ENCODE data around the gene GRAMD1B.

The GRAMD1B gene

DNA sequence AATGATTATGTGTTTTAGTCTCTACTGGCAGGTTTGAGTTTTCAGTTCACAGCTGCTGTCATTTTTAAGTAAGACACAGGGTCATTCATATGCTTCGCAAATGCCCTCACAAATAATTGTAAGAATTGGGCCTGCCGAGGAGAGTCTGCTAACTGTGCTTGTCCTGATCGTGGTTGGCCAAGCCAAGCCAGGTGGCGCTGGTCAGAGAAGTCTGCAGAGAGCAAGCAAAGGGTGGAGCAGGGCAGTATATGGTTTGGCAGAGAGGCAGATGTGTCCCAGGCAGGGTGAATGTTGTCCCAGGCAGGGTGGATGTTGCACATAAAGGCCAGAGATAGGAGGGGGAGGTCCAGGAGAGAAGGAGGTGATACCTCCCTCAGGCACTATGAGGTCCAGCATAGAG is 171.7 kb downstream of the GRAMD1B start:
- TF ChIP-seq, protein P1, sequence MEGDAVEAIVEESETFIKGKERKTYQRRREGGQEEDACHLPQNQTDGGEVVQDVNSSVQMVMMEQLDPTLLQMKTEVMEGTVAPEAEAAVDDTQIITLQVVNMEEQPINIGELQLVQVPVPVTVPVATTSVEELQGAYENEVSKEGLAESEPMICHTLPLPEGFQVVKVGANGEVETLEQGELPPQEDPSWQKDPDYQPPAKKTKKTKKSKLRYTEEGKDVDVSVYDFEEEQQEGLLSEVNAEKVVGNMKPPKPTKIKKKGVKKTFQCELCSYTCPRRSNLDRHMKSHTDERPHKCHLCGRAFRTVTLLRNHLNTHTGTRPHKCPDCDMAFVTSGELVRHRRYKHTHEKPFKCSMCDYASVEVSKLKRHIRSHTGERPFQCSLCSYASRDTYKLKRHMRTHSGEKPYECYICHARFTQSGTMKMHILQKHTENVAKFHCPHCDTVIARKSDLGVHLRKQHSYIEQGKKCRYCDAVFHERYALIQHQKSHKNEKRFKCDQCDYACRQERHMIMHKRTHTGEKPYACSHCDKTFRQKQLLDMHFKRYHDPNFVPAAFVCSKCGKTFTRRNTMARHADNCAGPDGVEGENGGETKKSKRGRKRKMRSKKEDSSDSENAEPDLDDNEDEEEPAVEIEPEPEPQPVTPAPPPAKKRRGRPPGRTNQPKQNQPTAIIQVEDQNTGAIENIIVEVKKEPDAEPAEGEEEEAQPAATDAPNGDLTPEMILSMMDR (IDR thresholded peaks at IDR 0.05; ENCODE audit: low read depth, low read length, missing control alignments) = no peak
- DNase-seq (ENCODE audit: low read depth) = no peak

DNA sequence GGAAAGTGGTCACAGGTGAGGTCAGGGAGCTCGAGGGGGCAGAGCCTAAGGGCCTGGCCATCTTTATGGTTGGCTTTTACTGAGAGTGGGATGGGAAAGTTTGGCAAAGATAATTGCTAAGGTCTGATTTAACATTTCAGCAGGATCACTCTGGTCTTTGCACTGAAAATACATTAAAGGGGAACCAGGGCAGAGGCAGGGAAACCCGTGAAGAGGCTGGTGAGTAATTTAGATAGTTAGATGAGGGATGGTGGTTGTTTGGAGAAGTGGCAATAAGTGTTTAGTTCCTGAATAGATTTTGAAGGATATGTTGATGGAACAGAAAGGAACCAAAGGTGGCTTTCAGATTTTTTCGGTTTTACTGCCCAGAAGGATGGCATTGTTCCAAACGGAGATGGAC is 173.6 kb downstream of the GRAMD1B start:
- DNase-seq (ENCODE audit: low read depth) = no peak
- TF ChIP-seq, protein P1 (IDR thresholded peaks at IDR 0.05; ENCODE audit: low read depth, low read length, missing control alignments) = no peak
- H3K4me3 ChIP-seq (ENCODE audit: low read depth, low read length) = no peak overlapping the region

More for the DNA sequence above, 171.7 kb downstream of the GRAMD1B start:
- H3K4me3 ChIP-seq (ENCODE audit: low read depth, low read length) = no peak overlapping the region

GRCh38 chr11:123607781-123608180 is 177.7 kb downstream of the GRAMD1B start:
- no peak overlapping the region for H3K4me3 ChIP-seq (ENCODE audit: low read depth, low read length)
- TF ChIP-seq, protein P1 (IDR thresholded peaks at IDR 0.05; ENCODE audit: low read depth, low read length, missing control alignments) = no peak
- DNase-seq (ENCODE audit: low read depth) = no peak

- no peak for DNase-seq (ENCODE audit: low read depth)
- TF ChIP-seq, protein P1 (IDR thresholded peaks at IDR 0.05; ENCODE audit: low read depth, low read length, missing control alignments) = no peak
- H3K4me3 ChIP-seq (ENCODE audit: low read depth, low read length) = no peak overlapping the region
Observed at GRCh38 chr11:123608371-123608770, 178.3 kb downstream of the GRAMD1B start.

DNA sequence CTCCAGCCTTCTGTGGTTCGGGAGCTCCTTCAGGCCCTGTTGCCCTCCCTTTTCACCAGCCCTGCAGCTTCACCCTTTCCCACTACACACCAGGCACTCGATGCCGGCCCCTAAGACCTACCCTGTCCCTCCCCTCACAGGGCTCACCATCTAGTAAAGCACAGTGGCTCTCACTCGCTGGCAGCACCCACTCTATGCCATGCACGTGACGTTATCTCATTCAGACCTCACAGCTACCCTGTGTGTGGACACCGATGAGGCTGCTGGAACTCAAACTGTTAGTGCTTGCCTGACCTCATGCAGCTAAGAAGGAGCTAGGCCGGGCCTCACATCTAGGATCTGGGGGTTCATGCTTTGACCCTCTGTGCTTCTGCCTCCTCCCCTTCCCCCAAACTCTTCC is 178.9 kb downstream of the GRAMD1B start:
- DNase-seq (ENCODE audit: low read depth) = no peak
- H3K4me3 ChIP-seq (ENCODE audit: low read depth, low read length) = no peak overlapping the region
- TF ChIP-seq, protein P1 (IDR thresholded peaks at IDR 0.05; ENCODE audit: low read depth, low read length, missing control alignments) = no peak

GRCh38 chr11:123611698-123612097 is 181.6 kb downstream of the GRAMD1B start:
- TF ChIP-seq, protein P1 (IDR thresholded peaks at IDR 0.05; ENCODE audit: low read depth, low read length, missing control alignments) = no peak
- no peak overlapping the region for H3K4me3 ChIP-seq (ENCODE audit: low read depth, low read length)
- no peak for DNase-seq (ENCODE audit: low read depth)

- TF ChIP-seq, protein P1 (IDR thresholded peaks at IDR 0.05; ENCODE audit: low read depth, low read length, missing control alignments) = no peak
- H3K4me3 ChIP-seq (ENCODE audit: low read depth, low read length) = no peak overlapping the region
- no peak for DNase-seq (ENCODE audit: low read depth)
Observed at GRCh38 chr11:123616505-123617198, 186.6 kb downstream of the GRAMD1B start.
